H1 (cell line): ENCODE results near the gene GUCA1A. TPM values are rescaled to one million over a fixed set of nuclear protein-coding genes. Genes with fewer than 3 reads are reported as not detected.

Experiments used
- CTCF ChIA-PET: fragments of 300-600 bp; sonication (Branson Sonifier 250); formaldehyde crosslinking; loops from one replicate; lab custom pipeline; 2021; ENCODE audit not compliant: partially characterized antibody; lab: Charles Lee
- POLR2A ChIA-PET: fragments of 300-600 bp; sonication (Branson Sonifier 250); formaldehyde crosslinking; loops from one replicate; lab custom pipeline; 2021; ENCODE audit warnings: inconsistent platforms; ENCODE audit not compliant: partially characterized antibody; lab: Charles Lee
- DNase-seq, 2 experiments: peaks; one replicate each; pipeline versions ENCODE4 v3.0.0 to v3.0.0-alpha.2; 2010 to 2022; ENCODE audit warnings: low spot score in 2 of 2, low read depth in 1 of 2, mixed read lengths in 1 of 2
- FAIRE-seq: peaks from 2 replicates; lab custom pipeline; 2011; peaks lifted over from hg19 to GRCh38; lab: Jason Lieb, UNC
- H2AFZ ChIP-seq: 2 replicates; pipeline ENCODE4 v1.8.1; 2012; ENCODE audit warnings: low read length, inconsistent platforms
- H2AK5ac ChIP-seq: 2 replicates; pipeline ENCODE4 v1.6.1; 2013; ENCODE audit warnings: low read depth, low read length
- H2BK120ac ChIP-seq: replicated peaks from 2 replicates; pipeline ENCODE3; 2013; ENCODE audit warnings: low read depth, low read length, inconsistent platforms
- H2BK12ac ChIP-seq: 2 replicates; pipeline ENCODE4 v1.6.1; 2013; ENCODE audit warnings: low read depth, low read length
- H2BK15ac ChIP-seq: 2 replicates; pipeline ENCODE4 v1.6.1; 2013; ENCODE audit warnings: low read length
- H2BK20ac ChIP-seq: 2 replicates; pipeline ENCODE4 v1.6.1; 2013; ENCODE audit warnings: low read length
- H2BK5ac ChIP-seq: 2 replicates; pipeline ENCODE4 v1.6.1; 2013; ENCODE audit warnings: low read depth, low read length
- H3K14ac ChIP-seq: 2 replicates; pipeline ENCODE4 v1.6.1; 2013; ENCODE audit warnings: inconsistent platforms; ENCODE audit not compliant: insufficient read length
- H3K18ac ChIP-seq: 2 replicates; pipeline ENCODE4 v1.6.1; 2013; ENCODE audit warnings: low read length; ENCODE audit errors: extremely low read depth
- H3K23ac ChIP-seq: 2 replicates; pipeline ENCODE4 v1.6.1; 2013; ENCODE audit warnings: inconsistent platforms; ENCODE audit not compliant: insufficient read length
- H3K23me2 ChIP-seq: 2 replicates; pipeline ENCODE4 v1.6.1; 2013; ENCODE audit warnings: low read depth, low read length
- H3K27ac ChIP-seq: 2 replicates; pipeline ENCODE4 v1.6.1; 2011; ENCODE audit warnings: low read depth, low read length, inconsistent platforms
- H3K27me3 ChIP-seq, 4 experiments: replicated peaks in 1 of 4; 1 replicate in 1 of 4; 2 replicates in 3 of 4; pipeline versions ENCODE4 v1.6.1 to v1.8.1; 2011 to 2013; ENCODE audit warnings: low read length in 3 of 4, mild to moderate bottlenecking in 3 of 4, inconsistent platforms in 2 of 4, mixed read lengths in 2 of 4, moderate library complexity in 1 of 4; ENCODE audit not compliant: control insufficient read depth in 3 of 4, insufficient read depth in 3 of 4; ENCODE audit errors: extremely low read depth in 1 of 4
- H3K36me3 ChIP-seq, 4 experiments: 2 replicates each; pipeline versions ENCODE4 v1.6.1 to v1.8.1; 2011 to 2013; ENCODE audit warnings: mild to moderate bottlenecking in 4 of 4, low read length in 3 of 4, moderate library complexity in 2 of 4, control low read depth in 1 of 4, inconsistent platforms in 1 of 4; ENCODE audit not compliant: insufficient read depth in 4 of 4, control insufficient read depth in 2 of 4
- H3K4ac ChIP-seq: replicated peaks from 2 replicates; pipeline ENCODE3; 2013; ENCODE audit warnings: low read length, low read depth, mixed read lengths, inconsistent platforms; ENCODE audit not compliant: insufficient read length
- H3K4me1 ChIP-seq, 4 experiments: replicated peaks in 1 of 4; 1 replicate in 1 of 4; 2 replicates in 3 of 4; pipeline versions ENCODE4 v1.6.1 to v1.8.1; 2011 to 2013; ENCODE audit warnings: low read length in 3 of 4, inconsistent platforms in 2 of 4, mixed read lengths in 1 of 4; ENCODE audit not compliant: insufficient read depth in 4 of 4, control insufficient read depth in 3 of 4
- H3K4me2 ChIP-seq, 2 experiments: 2 replicates each; pipeline versions ENCODE4 v1.6.1 to v1.8.1; 2011 to 2013; ENCODE audit warnings: low read depth in 2 of 2, low read length in 2 of 2, control low read depth in 1 of 2, inconsistent platforms in 1 of 2, mild to moderate bottlenecking in 1 of 2; ENCODE audit not compliant: insufficient read depth in 1 of 2
- H3K4me3 ChIP-seq, 4 experiments: fragments of 200-600, 300-600 bp in 1 of 4; sonication (generic), shearing (Covaris generic), sonication (Bioruptor Twin) in 1 of 4; 2 replicates each; pipeline versions ENCODE4 v1.5.1 to v1.8.1; 2011 to 2016; ENCODE audit warnings: low read length in 4 of 4, low read depth in 3 of 4, control low read depth in 2 of 4, inconsistent platforms in 2 of 4, mild to moderate bottlenecking in 2 of 4, mixed read lengths in 1 of 4, moderate library complexity in 1 of 4; ENCODE audit not compliant: insufficient read depth in 2 of 4; ENCODE audit errors: extremely low read depth in 1 of 4
- H3K56ac ChIP-seq: replicated peaks from 2 replicates; pipeline ENCODE3; 2013; ENCODE audit warnings: low read depth, mild to moderate bottlenecking, mixed read lengths, low read length, inconsistent platforms; ENCODE audit not compliant: insufficient read length
- H3K79me1 ChIP-seq: 2 replicates; pipeline ENCODE4 v1.6.1; 2013; ENCODE audit warnings: low read depth, low read length, control low read depth
- H3K79me2 ChIP-seq, 2 experiments: 2 replicates each; pipeline versions ENCODE4 v1.6.1 to v1.8.1; 2012 to 2013; ENCODE audit warnings: low read length in 2 of 2, mild to moderate bottlenecking in 2 of 2, inconsistent platforms in 1 of 2; ENCODE audit not compliant: insufficient read depth in 2 of 2, control insufficient read depth in 1 of 2
- H3K9ac ChIP-seq, 4 experiments: replicated peaks in 1 of 4; 1 replicate in 1 of 4; 2 replicates in 3 of 4; pipeline versions ENCODE4 v1.6.1 to v1.8.1; 2011 to 2013; ENCODE audit warnings: low read depth in 3 of 4, low read length in 3 of 4, control low read depth in 2 of 4, mild to moderate bottlenecking in 2 of 4, moderate library complexity in 2 of 4, inconsistent platforms in 1 of 4; ENCODE audit errors: extremely low read depth in 1 of 4
- H3K9me3 ChIP-seq, 2 experiments: 2 replicates each; pipeline versions ENCODE4 v1.6.1 to v1.8.1; 2012 to 2013; ENCODE audit warnings: mild to moderate bottlenecking in 2 of 2, moderate library complexity in 2 of 2, control low read depth in 1 of 2, inconsistent platforms in 1 of 2, low read depth in 1 of 2, low read length in 1 of 2, mixed read lengths in 1 of 2; ENCODE audit not compliant: insufficient read depth in 2 of 2
- H4K20me1 ChIP-seq, 2 experiments: replicated peaks in 1 of 2; 2 replicates each; pipeline versions ENCODE3 to v1.8.1; 2011 to 2013; ENCODE audit warnings: inconsistent platforms in 2 of 2, low read length in 2 of 2, mild to moderate bottlenecking in 1 of 2; ENCODE audit not compliant: insufficient read depth in 2 of 2, control insufficient read depth in 1 of 2
- H4K5ac ChIP-seq: 2 replicates; pipeline ENCODE4 v1.6.1; 2013; ENCODE audit warnings: low read length, low read depth, mixed read lengths, inconsistent platforms; ENCODE audit not compliant: insufficient read length
- H4K8ac ChIP-seq: 2 replicates; pipeline ENCODE4 v1.8.0; 2013; ENCODE audit warnings: mild to moderate bottlenecking, moderate library complexity, low read length, inconsistent platforms; ENCODE audit not compliant: insufficient read depth; ENCODE audit errors: extremely low read depth
- H4K91ac ChIP-seq: replicated peaks from 2 replicates; pipeline ENCODE3; 2013; ENCODE audit warnings: low read length, mixed read lengths, inconsistent platforms; ENCODE audit not compliant: insufficient read length
- ATF2 ChIP-seq: IDR thresholded peaks from 2 replicates; pipeline ENCODE4 v1.6.1; 2012; ENCODE audit warnings: low read length, inconsistent platforms
- BRCA1 ChIP-seq: IDR thresholded peaks from 2 replicates; pipeline ENCODE4 v1.6.1; 2012; ENCODE audit warnings: low read depth, low read length, improper control_type of control experiment
- CBX5 ChIP-seq: fragments of 300-800, 300-1000 bp; sonication (generic); IDR thresholded peaks from 2 replicates; pipeline ENCODE4 v1.7.1; 2016; ENCODE audit warnings: antibody characterized with exemption, low read length, low read depth
- FOSL1 ChIP-seq: IDR thresholded peaks from 2 replicates; pipeline ENCODE4 v1.6.1; 2011; ENCODE audit warnings: mild to moderate bottlenecking, low read depth, low read length, moderate library complexity; ENCODE audit not compliant: insufficient read depth
- GTF2F1 ChIP-seq: IDR thresholded peaks from 2 replicates; pipeline ENCODE4 v1.6.1; 2012; ENCODE audit warnings: low read depth, low read length, improper control_type of control experiment, borderline replicate concordance
- KDM5A ChIP-seq: fragments of 200-600 bp; IDR thresholded peaks from 2 replicates; pipeline ENCODE4 v1.7.1; 2012; ENCODE audit warnings: mild to moderate bottlenecking, low read length, inconsistent platforms, mixed read lengths
- PHF8 ChIP-seq: fragments of 200-600 bp; sonication (generic); conservative IDR thresholded peaks from 2 replicates; pipeline ENCODE4 v1.7.1; 2012; ENCODE audit warnings: low read depth, mild to moderate bottlenecking, inconsistent platforms, low read length, moderate library complexity
- POLR2A ChIP-seq, 2 experiments: IDR thresholded peaks; 1 replicate in 1 of 2; 2 replicates in 1 of 2; pipeline ENCODE4 v1.6.1; 2011; ENCODE audit warnings: low read depth in 2 of 2, low read length in 2 of 2, mild to moderate bottlenecking in 2 of 2; ENCODE audit errors: control extremely low read depth in 1 of 2
- WGBS, 2 experiments: shearing (Covaris generic) in 1 of 2; methylation state at CpG; one replicate each; pipeline versions ENCODE4 v1.1.6 to v1.1.7; 2013 to 2015; ENCODE audit warnings: low lambda C conversion rate in 2 of 2, mixed read lengths in 2 of 2, inconsistent platforms in 1 of 2, low coverage in 1 of 2, missing lambda C conversion rate in 1 of 2; ENCODE audit not compliant: insufficient replicate concordance in 2 of 2, insufficient coverage in 1 of 2, insufficient read length in 1 of 2; ENCODE audit errors: extremely low coverage in 1 of 2, missing lambda C conversion rate in 1 of 2; 5-methylcytosine and 5-hydroxymethylcytosine counted together
- polyA plus RNA-seq, 7 experiments: library from polyadenylated mRNA; depleted of rRNA in 3 of 7; stranded (reverse) in 5 of 7; unstranded in 2 of 7; fragments of >200 nt in 5 of 7; fragments of 200-250 nt in 2 of 7; gene quantifications; 1 replicate in 5 of 7; 2 replicates in 1 of 7; 4 replicates in 1 of 7; pipeline versions ENCODE4 v1.2.1 to v1.2.3, GENCODE V29; 2011 to 2013; ENCODE audit warnings: missing spikeins in 2 of 7, mixed read lengths in 2 of 7
- total RNA-seq: library from RNA; stranded (reverse); fragmentation: NEBNext Ultra II Directional; extraction: Animal tissue kit (Norgen Biotek cat#: 25700); gene quantifications from 2 replicates; pipeline ENCODE4 v1.2.1, GENCODE V29; 2021

The GUCA1A gene
- total and polyA plus RNA-seq, 2 of the 8 experiments (the other 6 are each of a cell fraction or from before 2014, with no cell fraction given) = 4.6 to 24.6 TPM

GRCh38 chr6:42152024-42152423 lies 21.1 kb upstream of the GUCA1A start:
- FAIRE-seq = no peak
- 83% methylated on average over 8 of the region's 8 CpGs; no CpG with 5 or more reads in 1 of the 2 experiments for WGBS, 2 experiments
- H3K56ac ChIP-seq = no peak overlapping the region

More at GRCh38 chr6:42152024-42152423, 21.1 kb upstream of the GUCA1A start:
- no peaks in the 10 kb centered on the region for H3K23me2 ChIP-seq
- no peak overlapping the region for H2AFZ ChIP-seq
- H4K5ac ChIP-seq = no peak overlapping the region
- H3K18ac ChIP-seq = no peak overlapping the region
- DNase-seq = no peak
- no peak overlapping the region for H4K91ac ChIP-seq
- peaks cover 0 to 3% (median 0%) of the 10 kb centered on the region in 4 experiments; a peak in 3 of 7 replicates for H3K27me3 ChIP-seq
- H4K20me1 ChIP-seq = no peaks in the 10 kb centered on the region
- no peak overlapping the region for H3K9ac ChIP-seq
- H3K4ac ChIP-seq = no peak overlapping the region
- POLR2A ChIA-PET = interaction anchor here (0.5 to 4.3 kb wide), 7 partner anchors 11 to 793 kb away, joined by 3 to 39 read pairs (median 3); partner anchors contain the start of gene C6orf132
- H2AK5ac ChIP-seq = no peak overlapping the region
- no peak overlapping the region for H2BK20ac ChIP-seq
- CTCF ChIA-PET = interaction anchor here (0.6 to 1.1 kb wide), 6 partner anchors 13 to 211 kb away, joined by 3 to 5 read pairs (median 4); no protein-coding TSS in a partner anchor
- no peaks in the 10 kb centered on the region; the same call in 1 of the 2 replicates for H3K79me1 ChIP-seq
- no peaks in the 10 kb centered on the region for H3K9me3 ChIP-seq
- no peak overlapping the region for H3K4me2 ChIP-seq
- H2BK12ac ChIP-seq = no peak overlapping the region
- no peak overlapping the region for H3K14ac ChIP-seq
- H3K36me3 ChIP-seq = no peaks in the 10 kb centered on the region
- H3K4me3 ChIP-seq = no peak overlapping the region
- H2BK15ac ChIP-seq = no peak overlapping the region
- no peak overlapping the region for H3K27ac ChIP-seq
- no peak for TF ChIP-seq FOSL1
- TF ChIP-seq BRCA1 = no peak
- no peak for TF ChIP-seq PHF8
- TF ChIP-seq CBX5 = no peak
- TF ChIP-seq GTF2F1 = no peak
- TF ChIP-seq POLR2A (IDR thresholded peaks at IDR 0.05; ENCODE audit: control extremely low read depth in 1 of 2, low read depth in 2 of 2, low read length in 2 of 2) = no peak
- TF ChIP-seq KDM5A = no peak
- no peak for TF ChIP-seq ATF2
- TF ChIP-seq, all 59 proteins: peak for 0
- Histone ChIP-seq H3K23ac (no peak overlapping the region), H3K4me1 (peaks cover 1 to 12% (median 7%) of the 10 kb centered on the region in 4 experiments; a peak in 5 of 7 replicates), H2BK120ac (no peak overlapping the region), H2BK5ac (no peak overlapping the region), H4K8ac (no peak overlapping the region), H3K79me2 (no peaks in the 10 kb centered on the region)
